Renal pelvis (tissue), 3 donors: ENCODE data around the gene CCR5. TPM values are rescaled to one million over a fixed set of nuclear protein-coding genes. Genes with fewer than 3 reads are reported as not detected.

Source experiments
- polyA plus RNA-seq, 3 donors: library from polyadenylated mRNA; unstranded; fragments of 120-200 nt; gene quantifications; one replicate each; pipeline ENCODE4 v1.2.1, GENCODE V29; 2013; ENCODE audit not compliant: insufficient read length in 3 of 3

CCR5 gene
- polyA plus RNA-seq, 3 donors, result 0.17 to 0.47 (median 0.41) TPM

Other genes with a start within 250 kb of the CCR5 start
- gene CCR1, start 162.6 kb upstream of the CCR5 start, polyA plus RNA-seq, result 1 to 10 TPM; 1.8 to 2.5 (median 1.9) TPM
- gene CCR3, start 128.5 kb upstream of the CCR5 start, polyA plus RNA-seq, result under 1 TPM in 2 of 3 donors, not detected in 1; 0.07 to 0.13 TPM
- gene CCR2, start 16.8 kb upstream of the CCR5 start, polyA plus RNA-seq, result 1 to 10 TPM in 2 of 3 donors, under 1 TPM in 1; 0.87 to 1.9 (median 1.6) TPM
- 1 to 10 TPM in 1 of 3 donors, under 1 TPM in 2; 0.83 to 1.1 (median 0.99) TPM for gene CCRL2, start 36.3 kb downstream of the CCR5 start, polyA plus RNA-seq
- 1 to 10 TPM; 2.2 to 3.6 (median 3.3) TPM for gene LTF, start 94.0 kb downstream of the CCR5 start, polyA plus RNA-seq
- under 1 TPM in 1 of 3 donors, not detected in 2; 0.06 TPM for gene RTP3, start 127.0 kb downstream of the CCR5 start, polyA plus RNA-seq
- 1 to 10 TPM; 1.4 to 2.9 (median 2.1) TPM for gene LRRC2, start 195.4 kb downstream of the CCR5 start, polyA plus RNA-seq
- gene FAM240A, start 241.6 kb downstream of the CCR5 start, polyA plus RNA-seq, result under 1 TPM; 0.13 to 0.17 (median 0.16) TPM